Urinary bladder (tissue), 4 donors: ENCODE measurements around the gene DIP2B. TPM values are rescaled to one million over a fixed set of nuclear protein-coding genes. Genes with fewer than 3 reads are reported as not detected.

Experiments
- DNase-seq: peaks from one replicate; pipeline ENCODE4 v3.0.0-alpha.2; 2015; ENCODE audit errors: extremely low spot score
- H3K27ac ChIP-seq: one replicate; pipeline ENCODE4 v1.5.1; 2013; ENCODE audit warnings: low read depth, mild to moderate bottlenecking, moderate library complexity
- H3K36me3 ChIP-seq: one replicate; pipeline ENCODE4 v1.6.1; 2013; ENCODE audit warnings: mild to moderate bottlenecking, moderate library complexity; ENCODE audit not compliant: insufficient read depth
- H3K4me1 ChIP-seq: one replicate; pipeline ENCODE4 v1.6.1; 2013; ENCODE audit warnings: mild to moderate bottlenecking, moderate library complexity; ENCODE audit not compliant: insufficient read depth
- H3K4me3 ChIP-seq: one replicate; pipeline ENCODE4 v1.5.1; 2013; ENCODE audit warnings: low read depth, low read length
- WGBS: extraction: QIAGEN DNeasy Blood & Tissue Kit; methylation state at CpG from one replicate; pipeline ENCODE4 v1.1.7; 2013; 5-methylcytosine and 5-hydroxymethylcytosine counted together
- polyA plus RNA-seq: library from polyadenylated mRNA; stranded (reverse); fragments of 200-250 nt; gene quantifications from one replicate; pipeline ENCODE4 v1.2.3, GENCODE V29; 2013
- total RNA-seq: library from RNA; depleted of rRNA; stranded (reverse); fragments of >200 nt; gene quantifications from one replicate; pipeline ENCODE4 v1.2.3, GENCODE V29; 2014
- donor health status: healthy with polysubstance abuse.
- donor health status: healthy.

DIP2B gene
- total and polyA plus RNA-seq, 2 donors, result 7.2 to 48.6 TPM

- Histone ChIP-seq H3K36me3 (no peaks in the 10 kb centered on the region), H3K27ac (no peak overlapping the region), H3K4me3 (no peak overlapping the region), H3K4me1 (no peaks in the 10 kb centered on the region)
- no peak for DNase-seq
- WGBS, result 96% methylated on average over 5 of the region's 5 CpGs
These were observed 102.0 kb downstream of the DIP2B start for GRCh38 chr12:50606675-50607375.

DNA sequence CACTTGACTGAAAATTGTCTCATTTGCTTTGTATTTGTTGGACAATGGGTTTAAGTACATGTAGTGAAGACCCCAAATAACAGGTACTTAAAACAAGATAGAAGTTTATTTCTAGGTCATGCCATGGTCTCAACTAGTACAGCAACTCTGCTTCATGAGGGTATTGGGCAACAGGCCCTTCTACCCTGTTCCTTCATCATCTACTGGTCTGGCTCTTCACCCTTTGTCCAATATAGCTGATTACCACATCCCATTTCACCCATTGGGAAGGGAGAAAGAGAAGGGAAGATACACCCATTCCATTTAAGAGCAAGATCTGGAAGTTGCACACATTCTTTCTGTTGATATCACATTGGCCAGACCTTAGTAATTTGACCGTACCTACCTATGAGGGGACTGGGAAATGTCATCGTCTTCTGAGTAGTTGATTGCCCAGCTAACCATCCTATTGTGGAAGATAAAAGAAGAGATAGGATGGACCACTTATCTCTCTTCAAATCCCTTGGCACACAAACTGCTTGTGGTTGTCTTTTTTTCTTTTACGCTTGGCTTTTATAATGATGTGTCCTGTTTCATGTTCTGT lies 104.6 kb downstream of the DIP2B start:
- H3K36me3 ChIP-seq, result no peaks in the 10 kb centered on the region
- no peak overlapping the region for H3K4me3 ChIP-seq
- DNase-seq, result no peak
- WGBS, result 68% methylated on average over 3 of the region's 3 CpGs
- no peaks in the 10 kb centered on the region for H3K4me1 ChIP-seq
- no peak overlapping the region for H3K27ac ChIP-seq

DNA sequence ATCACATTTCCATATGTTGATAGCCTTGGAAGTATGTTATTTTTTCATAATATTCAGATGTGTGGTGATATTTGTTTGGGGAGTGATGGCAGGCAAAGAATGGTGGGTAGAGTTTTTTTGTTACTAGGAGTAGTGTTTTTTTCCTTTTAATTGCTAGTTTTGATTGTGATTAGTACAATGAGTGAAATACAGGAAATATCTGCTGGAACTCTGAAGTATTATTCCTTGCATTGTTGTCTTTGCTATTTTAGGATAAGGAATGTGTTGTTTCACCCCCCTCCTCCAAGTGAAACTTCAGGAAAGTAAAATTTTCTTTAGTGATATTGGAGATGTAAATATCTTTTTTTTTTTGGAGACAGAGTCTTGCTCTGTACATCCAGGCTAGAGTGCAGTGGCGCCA lies 105.4 kb downstream of the DIP2B start:
- H3K27ac ChIP-seq, result no peak overlapping the region
- no peaks in the 10 kb centered on the region for H3K4me1 ChIP-seq
- no peak overlapping the region for H3K4me3 ChIP-seq
- 94% methylated on average over 1 of the region's 1 CpG for WGBS
- no peaks in the 10 kb centered on the region for H3K36me3 ChIP-seq
- DNase-seq, result no peak

DNA sequence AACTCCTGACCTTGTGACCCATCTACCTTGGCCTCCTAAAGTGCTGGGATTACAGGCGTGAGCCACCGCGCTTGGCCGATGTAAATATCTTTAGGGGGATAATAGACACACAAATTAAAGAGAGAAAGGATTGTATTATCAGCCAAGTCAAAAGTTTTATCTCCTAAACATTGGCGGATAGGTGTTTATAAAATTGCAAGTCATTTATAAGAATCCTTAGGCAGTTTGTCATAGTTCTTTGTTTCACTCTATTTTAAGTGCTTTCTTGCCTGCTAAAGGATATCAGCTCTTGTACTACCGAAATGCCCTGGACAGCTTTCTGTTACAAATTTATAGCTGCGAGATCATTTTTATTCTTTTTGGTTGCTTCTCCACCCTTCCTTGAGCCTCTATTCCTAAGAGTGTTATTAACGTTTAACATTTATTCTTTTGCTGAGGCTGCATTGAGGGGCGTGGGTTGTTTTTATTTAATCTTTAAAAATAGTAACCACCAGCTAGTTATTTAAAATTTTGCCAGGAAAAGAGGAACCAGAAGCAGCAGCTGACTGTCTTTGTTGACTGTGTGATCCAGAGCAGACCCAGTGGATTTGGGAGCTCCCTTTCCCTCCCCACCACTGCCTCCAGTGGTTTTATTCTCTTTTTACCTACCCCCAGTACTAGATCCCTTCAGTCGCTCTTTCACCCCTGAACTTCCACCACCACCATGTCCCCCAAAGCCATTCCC lies 106.4 kb downstream of the DIP2B start:
- no peak for DNase-seq
- WGBS, result 51% methylated on average over 10 of the region's 10 CpGs
- Histone ChIP-seq H3K4me3 (no peak overlapping the region), H3K4me1 (no peaks in the 10 kb centered on the region), H3K27ac (no peak overlapping the region), H3K36me3 (no peaks in the 10 kb centered on the region)

DNA sequence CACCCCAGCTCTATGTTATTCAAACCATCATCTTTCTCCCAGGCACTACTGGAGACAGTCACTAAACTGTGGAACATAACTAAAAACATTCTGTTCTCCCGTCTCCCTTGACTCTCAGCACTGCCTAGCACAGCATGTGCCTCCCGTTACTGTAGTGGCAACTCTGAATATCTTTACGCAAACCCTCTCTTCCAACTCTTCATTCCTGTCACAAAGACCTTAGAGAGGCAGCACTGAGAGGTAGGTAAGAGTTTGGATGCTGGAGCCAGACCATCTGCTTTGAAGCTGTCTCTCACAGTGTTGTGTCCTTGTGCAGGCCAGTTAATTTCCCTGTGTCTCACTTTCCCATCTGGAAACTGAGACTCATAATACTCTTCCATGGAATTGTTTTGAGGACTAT lies 108.1 kb downstream of the DIP2B start:
- Histone ChIP-seq H3K4me1 (no peaks in the 10 kb centered on the region), H3K27ac (no peak overlapping the region)
- WGBS, result 93% methylated on average over 3 of the region's 3 CpGs

DNA sequence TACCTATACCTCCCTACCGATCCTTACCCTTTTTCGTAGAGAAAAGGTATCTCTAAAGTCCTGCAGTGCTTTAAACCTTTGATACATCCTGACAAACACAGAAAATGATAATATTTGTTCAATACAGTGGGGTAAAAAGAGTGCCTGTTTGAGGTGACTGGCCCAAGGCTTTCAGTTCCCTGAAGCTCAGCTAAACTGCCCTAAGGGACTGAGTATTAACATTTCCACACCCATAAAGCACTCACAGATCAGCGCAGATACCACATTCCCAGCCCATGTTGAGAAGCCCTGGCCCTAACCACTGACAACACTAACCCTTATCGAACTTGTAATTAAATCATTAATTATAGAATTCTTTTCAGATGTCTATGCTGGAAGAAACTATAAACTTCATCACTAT lies 108.7 kb downstream of the DIP2B start:
- Histone ChIP-seq H3K4me1 (no peaks in the 10 kb centered on the region), H3K27ac (no peak overlapping the region), H3K36me3 (no peaks in the 10 kb centered on the region), H3K4me3 (no peak overlapping the region)
- WGBS, result 84% methylated on average over 4 of the region's 4 CpGs
- no peak for DNase-seq

More for the DNA sequence above, 108.1 kb downstream of the DIP2B start:
- DNase-seq, result no peak
- Histone ChIP-seq H3K4me3 (no peak overlapping the region), H3K36me3 (no peaks in the 10 kb centered on the region)

DNA sequence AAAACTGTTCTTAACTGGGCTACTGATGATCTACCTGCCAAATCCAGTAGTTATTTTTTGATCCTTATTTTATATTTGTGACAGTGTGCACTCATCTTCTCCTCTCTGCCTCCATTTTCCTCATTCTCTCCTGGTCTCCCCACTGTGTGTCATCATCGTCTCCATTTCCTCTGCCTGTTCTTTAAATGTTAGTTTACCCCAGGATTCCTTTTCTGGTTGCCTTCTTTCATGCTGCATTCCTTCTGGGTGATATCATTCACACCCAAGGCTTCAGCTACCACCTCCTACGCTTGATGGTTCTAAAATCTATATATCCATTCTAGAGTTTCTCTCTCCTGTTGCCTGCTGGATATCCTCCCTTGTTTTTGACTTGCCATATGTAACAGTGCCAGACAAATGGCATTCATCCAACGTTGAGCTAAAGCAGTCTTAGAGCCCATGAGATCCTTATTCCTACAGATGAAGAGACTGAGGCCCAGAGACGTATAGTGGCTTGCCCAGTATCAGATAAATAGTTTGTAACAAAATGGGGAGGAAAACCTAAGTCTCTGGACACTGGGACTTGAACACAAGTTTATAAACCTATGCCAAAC lies 109.5 kb downstream of the DIP2B start:
- no peak for DNase-seq
- WGBS, result 64% methylated on average over 4 of the region's 4 CpGs
- H3K4me3 ChIP-seq, result no peak overlapping the region
- H3K27ac ChIP-seq, result no peak overlapping the region
- no peaks in the 10 kb centered on the region for H3K4me1 ChIP-seq
- no peaks in the 10 kb centered on the region for H3K36me3 ChIP-seq

- no peak overlapping the region for H3K27ac ChIP-seq
- no peaks in the 10 kb centered on the region for H3K4me1 ChIP-seq
- H3K36me3 ChIP-seq, result no peaks in the 10 kb centered on the region
- no peak for DNase-seq
- no peak overlapping the region for H3K4me3 ChIP-seq
- WGBS, result 96% methylated on average over 7 of the region's 7 CpGs
These were observed 110.5 kb downstream of the DIP2B start for GRCh38 chr12:50615145-50615906.

GRCh38 chr12:50615907-50616296 lies 111.1 kb downstream of the DIP2B start:
- DNase-seq, result no peak
- Histone ChIP-seq H3K27ac (no peak overlapping the region), H3K4me3 (no peak overlapping the region), H3K4me1 (no peaks in the 10 kb centered on the region), H3K36me3 (no peaks in the 10 kb centered on the region)
- WGBS, result 84% methylated on average over 1 of the region's 1 CpG

- DNase-seq, result no peak
- H3K27ac ChIP-seq, result no peak overlapping the region
- no peaks in the 10 kb centered on the region for H3K4me1 ChIP-seq
- no peak overlapping the region for H3K4me3 ChIP-seq
- 83% methylated on average over 2 of the region's 2 CpGs for WGBS
- H3K36me3 ChIP-seq, result no peaks in the 10 kb centered on the region
These were observed 112.9 kb downstream of the DIP2B start for GRCh38 chr12:50617657-50618056.

GRCh38 chr12:50618864-50619609 lies 114.3 kb downstream of the DIP2B start:
- no peaks in the 10 kb centered on the region for H3K36me3 ChIP-seq
- WGBS, result 56% methylated on average over 7 of the region's 7 CpGs
- no peak overlapping the region for H3K4me3 ChIP-seq
- DNase-seq, result no peak
- H3K4me1 ChIP-seq, result no peaks in the 10 kb centered on the region
- no peak overlapping the region for H3K27ac ChIP-seq

GRCh38 chr12:50619610-50619958 lies 114.8 kb downstream of the DIP2B start:
- no peaks in the 10 kb centered on the region for H3K36me3 ChIP-seq
- no peak for DNase-seq
- no peak overlapping the region for H3K27ac ChIP-seq
- H3K4me3 ChIP-seq, result no peak overlapping the region
- no peaks in the 10 kb centered on the region for H3K4me1 ChIP-seq
- WGBS, result 85% methylated on average over 2 of the region's 2 CpGs
